HCT116 (cell line): ENCODE results near the gene NEB. TPM values are rescaled to one million over a fixed set of nuclear protein-coding genes. Genes with fewer than 3 reads are reported as not detected.

Experiments
- ATAC-seq: fragments of 200-7000 bp; cut with Tn5 transposase; 2 replicates; pipeline ENCODE4 v1.9.1; 2020; ENCODE audit warnings: mild to moderate bottlenecking, moderate library complexity
- BruUV-seq: library from RNA; stranded (reverse); fragments of 400-500 nt; replicated peaks from 2 replicates; lab custom pipeline; 2021; lab: Mats Ljungman, UMichigan
- CTCF ChIA-PET: fragments of 300-600 bp; sonication (Branson Sonifier 250); formaldehyde crosslinking; loops from one replicate; lab custom pipeline; 2021; ENCODE audit warnings: antibody characterized with exemption; lab: Charles Lee
- POLR2A ChIA-PET: fragments of 300-600, 350-600 bp; sonication (Branson Sonifier 250); formaldehyde crosslinking; loops from one replicate; lab custom pipeline; 2021; ENCODE audit warnings: antibody characterized with exemption; lab: Charles Lee
- RAD21 ChIA-PET, 2 experiments: fragments of 300-600 bp; sonication (Branson Sonifier 250); formaldehyde crosslinking; loops; one replicate each; lab custom pipeline; 2023; ENCODE audit warnings: low total read pairs in 2 of 2; ENCODE audit not compliant: uncharacterized antibody in 2 of 2, unreplicated experiment in 2 of 2, low non-redundant PET in 1 of 2; lab: Charles Lee
- DNase-seq: peaks from one replicate; pipeline ENCODE4 v3.0.0-alpha.2; 2010; ENCODE audit warnings: low read depth, low spot score
- H2AFZ ChIP-seq: fragments of 200-600 bp; shearing (Covaris generic), sonication (generic); 2 replicates; pipeline ENCODE4 v1.6.1; 2017; ENCODE audit warnings: low read depth, mixed run types, mixed read lengths, antibody characterized with exemption, low read length; ENCODE audit not compliant: poor library complexity, severe bottlenecking
- H3K27ac ChIP-seq: 2 replicates; pipeline ENCODE4 v1.5.1; 2012; ENCODE audit warnings: low read depth, low read length
- H3K27me3 ChIP-seq: fragments of 200-600 bp; sonication (generic); 2 replicates; pipeline ENCODE4 v1.6.1; 2016; ENCODE audit warnings: mixed run types, low read length, mixed read lengths; ENCODE audit not compliant: insufficient read depth
- H3K36me3 ChIP-seq, 2 experiments: fragments of 200-500 bp in 1 of 2; fragments of 200-600 bp in 1 of 2; sonication (Bioruptor generic) in 1 of 2; sonication (generic) in 1 of 2; 2 replicates each; pipeline versions ENCODE4 v1.5.1 to v1.6.1; 2014 to 2016; ENCODE audit warnings: low read length in 2 of 2, inconsistent platforms in 1 of 2, mixed read lengths in 1 of 2, mixed run types in 1 of 2; ENCODE audit not compliant: insufficient read depth in 2 of 2, control insufficient read depth in 1 of 2
- H3K4me1 ChIP-seq, 2 experiments: fragments of 200-600 bp in 1 of 2; sonication (generic) in 1 of 2; 2 replicates each; pipeline versions ENCODE4 v1.5.1 to v1.6.1; 2012 to 2017; ENCODE audit warnings: low read length in 2 of 2, inconsistent platforms in 1 of 2, mild to moderate bottlenecking in 1 of 2, mixed read lengths in 1 of 2, mixed run types in 1 of 2, moderate library complexity in 1 of 2; ENCODE audit not compliant: insufficient read depth in 2 of 2, control insufficient read depth in 1 of 2
- H3K4me2 ChIP-seq: fragments of 200-600 bp; sonication (generic); 2 replicates; pipeline ENCODE4 v1.6.1; 2017; ENCODE audit warnings: mixed run types, low read length, mixed read lengths
- H3K4me3 ChIP-seq, 2 experiments: fragments of 200-600 bp in 1 of 2; sonication (generic) in 1 of 2; replicated peaks in 1 of 2; 2 replicates each; pipeline ENCODE4 v1.5.1; 2011 to 2016; ENCODE audit warnings: low read length in 2 of 2, control low read depth in 1 of 2, low read depth in 1 of 2, mild to moderate bottlenecking in 1 of 2, mixed read lengths in 1 of 2, mixed run types in 1 of 2
- H3K79me2 ChIP-seq: fragments of 200-600 bp; sonication (generic); 2 replicates; pipeline ENCODE4 v1.6.1; 2017; ENCODE audit warnings: mild to moderate bottlenecking, mixed run types, low read length, moderate library complexity, mixed read lengths; ENCODE audit not compliant: insufficient read depth
- H3K9ac ChIP-seq: fragments of 200-600 bp; sonication (generic); 2 replicates; pipeline ENCODE4 v1.6.1; 2016; ENCODE audit warnings: low read length, mixed read lengths
- H3K9me2 ChIP-seq: fragments of 200-600 bp; sonication (generic), shearing (Covaris generic); 2 replicates; pipeline ENCODE4 v1.6.1; 2017; ENCODE audit warnings: mixed run types, mild to moderate bottlenecking, moderate library complexity; ENCODE audit not compliant: insufficient read depth
- H3K9me3 ChIP-seq, 2 experiments: fragments of 200-500 bp in 1 of 2; fragments of 200-600 bp in 1 of 2; sonication (Bioruptor generic) in 1 of 2; sonication (generic) in 1 of 2; 2 replicates each; pipeline ENCODE4 v1.6.1; 2014 to 2017; ENCODE audit warnings: low read length in 2 of 2, mixed read lengths in 2 of 2, inconsistent platforms in 1 of 2, low read depth in 1 of 2, mild to moderate bottlenecking in 1 of 2, mixed run types in 1 of 2, moderate library complexity in 1 of 2; ENCODE audit not compliant: control insufficient read depth in 1 of 2, insufficient read depth in 1 of 2
- H4K20me1 ChIP-seq: fragments of 200-600 bp; sonication (generic), shearing (Covaris generic); 2 replicates; pipeline ENCODE4 v1.6.1; 2017; ENCODE audit warnings: mixed run types, mild to moderate bottlenecking, moderate library complexity; ENCODE audit not compliant: insufficient read depth
- ELF1 ChIP-seq: IDR thresholded peaks from 2 replicates; pipeline ENCODE4 v1.6.1; 2012; ENCODE audit warnings: low read depth, borderline replicate concordance
- EZH2phosphoT487 ChIP-seq: fragments of 200-600 bp; IDR thresholded peaks from 2 replicates; pipeline ENCODE4 v1.6.1; 2018; ENCODE audit warnings: antibody characterized with exemption, borderline replicate concordance
- FOSL1 ChIP-seq: IDR thresholded peaks from 2 replicates; pipeline ENCODE4 v1.6.1; 2012; ENCODE audit warnings: low read depth
- JUND ChIP-seq: IDR thresholded peaks from 2 replicates; pipeline ENCODE4 v1.6.1; 2012
- POLR2A ChIP-seq: IDR thresholded peaks from 2 replicates; pipeline ENCODE4 v1.7.0; 2011; ENCODE audit warnings: borderline replicate concordance; ENCODE audit not compliant: insufficient read depth, insufficient read length; ENCODE audit errors: extremely low read depth
- POLR2AphosphoS5 ChIP-seq: IDR thresholded peaks from 2 replicates; pipeline ENCODE4 v1.6.1; 2011; ENCODE audit warnings: mild to moderate bottlenecking, low read depth, low read length, moderate library complexity
- SIN3A ChIP-seq: IDR thresholded peaks from 2 replicates; pipeline ENCODE4 v1.6.1; 2012; ENCODE audit warnings: low read depth
- SP1 ChIP-seq: IDR thresholded peaks from 2 replicates; pipeline ENCODE4 v1.6.1; 2012; ENCODE audit warnings: low read depth
- SRF ChIP-seq: IDR thresholded peaks from 2 replicates; pipeline ENCODE4 v1.6.1; 2012; ENCODE audit warnings: low read depth
- YY1 ChIP-seq: IDR thresholded peaks from 2 replicates; pipeline ENCODE4 v1.6.1; 2011; ENCODE audit warnings: low read length, low read depth, moderate library complexity, mild to moderate bottlenecking; ENCODE audit not compliant: insufficient replicate concordance; ENCODE audit errors: extremely low read depth
- ZBTB33 ChIP-seq: IDR thresholded peaks from 2 replicates; pipeline ENCODE4 v1.6.1; 2011; ENCODE audit warnings: mild to moderate bottlenecking, low read length, moderate library complexity; ENCODE audit not compliant: insufficient replicate concordance; ENCODE audit errors: extremely low read depth
- ZFX ChIP-seq: fragments of 450-650 bp; IDR thresholded peaks from 2 replicates; pipeline ENCODE4 v1.6.1; 2017
- ZNF274 ChIP-seq: fragments of 200-500 bp; sonication (Bioruptor generic); IDR thresholded peaks from 2 replicates; pipeline ENCODE4 v1.6.1; 2014; ENCODE audit warnings: mild to moderate bottlenecking, low read depth, low read length, inconsistent platforms
- intact Hi-C: fragments of 100-400 bp; cut with micrococcal nuclease; formaldehyde crosslinking; loops from 2 replicates; pipeline ENCODE4 v1.10.0; 2022
- total RNA-seq: library from RNA; stranded (reverse); gene quantifications from one replicate; pipeline ENCODE4 v1.2.1, GENCODE V29; 2021; ENCODE audit not compliant: unreplicated experiment
- TF ChIP-seq, protein P1 (sequence below), 3 experiments: fragments of 200-600 bp in 1 of 3; sonication (generic) in 1 of 3; IDR thresholded peaks in 2 of 3; conservative IDR thresholded peaks in 1 of 3; 2 replicates each; pipeline ENCODE4 v1.5.1; 2012 to 2017; ENCODE audit warnings: low read depth in 2 of 3, low read length in 2 of 3, antibody characterized with exemption in 1 of 3, borderline replicate concordance in 1 of 3, control low read depth in 1 of 3, mild to moderate bottlenecking in 1 of 3, mixed read lengths in 1 of 3, mixed run types in 1 of 3, moderate library complexity in 1 of 3; ENCODE audit not compliant: insufficient read depth in 1 of 3
- TF ChIP-seq, protein P2 (sequence below): IDR thresholded peaks from 2 replicates; pipeline ENCODE4 v1.6.1; 2012
- TF ChIP-seq, protein P3 (sequence below): IDR thresholded peaks from 2 replicates; pipeline ENCODE4 v1.6.1; 2012; ENCODE audit warnings: low read depth
- TF ChIP-seq, protein P4 (sequence below): IDR thresholded peaks from 2 replicates; pipeline ENCODE4 v1.6.1; 2012

The NEB gene
- total RNA-seq, 1 experiment from 2014 or later = 0.34 TPM

- no peak overlapping the region for H3K27ac ChIP-seq
- TF ChIP-seq, protein P1, sequence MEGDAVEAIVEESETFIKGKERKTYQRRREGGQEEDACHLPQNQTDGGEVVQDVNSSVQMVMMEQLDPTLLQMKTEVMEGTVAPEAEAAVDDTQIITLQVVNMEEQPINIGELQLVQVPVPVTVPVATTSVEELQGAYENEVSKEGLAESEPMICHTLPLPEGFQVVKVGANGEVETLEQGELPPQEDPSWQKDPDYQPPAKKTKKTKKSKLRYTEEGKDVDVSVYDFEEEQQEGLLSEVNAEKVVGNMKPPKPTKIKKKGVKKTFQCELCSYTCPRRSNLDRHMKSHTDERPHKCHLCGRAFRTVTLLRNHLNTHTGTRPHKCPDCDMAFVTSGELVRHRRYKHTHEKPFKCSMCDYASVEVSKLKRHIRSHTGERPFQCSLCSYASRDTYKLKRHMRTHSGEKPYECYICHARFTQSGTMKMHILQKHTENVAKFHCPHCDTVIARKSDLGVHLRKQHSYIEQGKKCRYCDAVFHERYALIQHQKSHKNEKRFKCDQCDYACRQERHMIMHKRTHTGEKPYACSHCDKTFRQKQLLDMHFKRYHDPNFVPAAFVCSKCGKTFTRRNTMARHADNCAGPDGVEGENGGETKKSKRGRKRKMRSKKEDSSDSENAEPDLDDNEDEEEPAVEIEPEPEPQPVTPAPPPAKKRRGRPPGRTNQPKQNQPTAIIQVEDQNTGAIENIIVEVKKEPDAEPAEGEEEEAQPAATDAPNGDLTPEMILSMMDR (IDR thresholded peaks at IDR 0.05 in 2 of 3, conservative IDR thresholded peaks at IDR 0.05 in 1 of 3; ENCODE audit: borderline replicate concordance in 1 of 3, insufficient read depth in 1 of 3, low read depth in 2 of 3, low read length in 2 of 3) = no peak
- TF ChIP-seq, protein P2, sequence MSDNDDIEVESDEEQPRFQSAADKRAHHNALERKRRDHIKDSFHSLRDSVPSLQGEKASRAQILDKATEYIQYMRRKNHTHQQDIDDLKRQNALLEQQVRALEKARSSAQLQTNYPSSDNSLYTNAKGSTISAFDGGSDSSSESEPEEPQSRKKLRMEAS = no peak
- TF ChIP-seq ZBTB33 (no peak), POLR2AphosphoS5 (no peak), ELF1 (no peak), YY1 (no peak), SIN3A (no peak), SRF (no peak), JUND (no peak), FOSL1 (no peak), SP1 (no peak), EZH2phosphoT487 (no peak), POLR2A (no peak), ZFX (no peak), ZNF274 (no peak)
- TF ChIP-seq, protein P3, sequence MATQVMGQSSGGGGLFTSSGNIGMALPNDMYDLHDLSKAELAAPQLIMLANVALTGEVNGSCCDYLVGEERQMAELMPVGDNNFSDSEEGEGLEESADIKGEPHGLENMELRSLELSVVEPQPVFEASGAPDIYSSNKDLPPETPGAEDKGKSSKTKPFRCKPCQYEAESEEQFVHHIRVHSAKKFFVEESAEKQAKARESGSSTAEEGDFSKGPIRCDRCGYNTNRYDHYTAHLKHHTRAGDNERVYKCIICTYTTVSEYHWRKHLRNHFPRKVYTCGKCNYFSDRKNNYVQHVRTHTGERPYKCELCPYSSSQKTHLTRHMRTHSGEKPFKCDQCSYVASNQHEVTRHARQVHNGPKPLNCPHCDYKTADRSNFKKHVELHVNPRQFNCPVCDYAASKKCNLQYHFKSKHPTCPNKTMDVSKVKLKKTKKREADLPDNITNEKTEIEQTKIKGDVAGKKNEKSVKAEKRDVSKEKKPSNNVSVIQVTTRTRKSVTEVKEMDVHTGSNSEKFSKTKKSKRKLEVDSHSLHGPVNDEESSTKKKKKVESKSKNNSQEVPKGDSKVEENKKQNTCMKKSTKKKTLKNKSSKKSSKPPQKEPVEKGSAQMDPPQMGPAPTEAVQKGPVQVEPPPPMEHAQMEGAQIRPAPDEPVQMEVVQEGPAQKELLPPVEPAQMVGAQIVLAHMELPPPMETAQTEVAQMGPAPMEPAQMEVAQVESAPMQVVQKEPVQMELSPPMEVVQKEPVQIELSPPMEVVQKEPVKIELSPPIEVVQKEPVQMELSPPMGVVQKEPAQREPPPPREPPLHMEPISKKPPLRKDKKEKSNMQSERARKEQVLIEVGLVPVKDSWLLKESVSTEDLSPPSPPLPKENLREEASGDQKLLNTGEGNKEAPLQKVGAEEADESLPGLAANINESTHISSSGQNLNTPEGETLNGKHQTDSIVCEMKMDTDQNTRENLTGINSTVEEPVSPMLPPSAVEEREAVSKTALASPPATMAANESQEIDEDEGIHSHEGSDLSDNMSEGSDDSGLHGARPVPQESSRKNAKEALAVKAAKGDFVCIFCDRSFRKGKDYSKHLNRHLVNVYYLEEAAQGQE = no peak
- TF ChIP-seq, protein P4, sequence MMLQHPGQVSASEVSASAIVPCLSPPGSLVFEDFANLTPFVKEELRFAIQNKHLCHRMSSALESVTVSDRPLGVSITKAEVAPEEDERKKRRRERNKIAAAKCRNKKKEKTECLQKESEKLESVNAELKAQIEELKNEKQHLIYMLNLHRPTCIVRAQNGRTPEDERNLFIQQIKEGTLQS = no peak
- no peaks in the 10 kb centered on the region for H3K4me1 ChIP-seq
- ATAC-seq (no peak), DNase-seq (no peak)
- no peaks in the 10 kb centered on the region for H4K20me1 ChIP-seq
- H2AFZ ChIP-seq = no peak overlapping the region
- H3K79me2 ChIP-seq = no peaks in the 10 kb centered on the region
- intact Hi-C loops = no loop called here
- no peaks in the 10 kb centered on the region for H3K9me2 ChIP-seq
- no peak overlapping the region for H3K4me3 ChIP-seq
- H3K9me3 ChIP-seq = no peaks in the 10 kb centered on the region
- no TSS peak for BruUV-seq
- ChIA-PET CTCF (no interaction called here), POLR2A (no interaction called here), RAD21 (no interaction called here)
- no peaks in the 10 kb centered on the region for H3K36me3 ChIP-seq
- no peaks in the 10 kb centered on the region for H3K27me3 ChIP-seq
- no peak overlapping the region for H3K9ac ChIP-seq
- no peak overlapping the region for H3K4me2 ChIP-seq
Measured at GRCh38 chr2:151757861-151758260, 23.6 kb upstream of the NEB start.
